KMS-11 (cell line): ENCODE results near the gene WSB1.

Experiments used
- H2AFZ ChIP-seq: fragments of 200-600 bp; sonication (generic); 2 replicates; pipeline ENCODE4 v1.6.1; 2016; ENCODE audit warnings: antibody characterized with exemption, mixed run types, low read depth
- H3K27ac ChIP-seq: fragments of 200-600 bp; sonication (generic); 2 replicates; pipeline ENCODE4 v1.6.1; 2016; ENCODE audit warnings: mild to moderate bottlenecking, mixed run types
- H3K27me3 ChIP-seq: fragments of 200-600 bp; sonication (generic); 2 replicates; pipeline ENCODE4 v1.6.1; 2017; ENCODE audit warnings: mild to moderate bottlenecking, low read depth, mixed run types, moderate library complexity; ENCODE audit not compliant: insufficient read depth
- H3K36me3 ChIP-seq: fragments of 200-600 bp; sonication (generic); 2 replicates; pipeline ENCODE4 v1.6.1; 2017; ENCODE audit warnings: mild to moderate bottlenecking, mixed run types; ENCODE audit not compliant: insufficient read depth
- H3K4me1 ChIP-seq: fragments of 200-600 bp; sonication (generic); 2 replicates; pipeline ENCODE4 v1.6.1; 2016; ENCODE audit warnings: mild to moderate bottlenecking, low read depth, mixed run types; ENCODE audit not compliant: poor library complexity, severe bottlenecking
- H3K4me2 ChIP-seq: fragments of 200-600 bp; sonication (generic); 2 replicates; pipeline ENCODE4 v1.7.0; 2016; ENCODE audit warnings: mild to moderate bottlenecking, mixed run types
- H3K4me3 ChIP-seq: fragments of 200-600 bp; sonication (generic); IDR thresholded peaks from 2 replicates; pipeline ENCODE4 v1.6.1; 2017; ENCODE audit warnings: low read depth, low read length, mixed read lengths; ENCODE audit not compliant: insufficient read depth
- H3K79me2 ChIP-seq: fragments of 200-600 bp; sonication (generic); 2 replicates; pipeline ENCODE4 v1.6.1; 2016; ENCODE audit warnings: low read depth, mixed run types; ENCODE audit not compliant: insufficient read depth
- H3K9ac ChIP-seq: fragments of 200-600 bp; sonication (generic); 2 replicates; pipeline ENCODE4 v1.6.1; 2016; ENCODE audit warnings: mild to moderate bottlenecking, mixed run types
- H4K20me1 ChIP-seq: fragments of 200-600 bp; sonication (generic); 2 replicates; pipeline ENCODE4 v1.6.1; 2016; ENCODE audit warnings: mild to moderate bottlenecking, mixed run types; ENCODE audit not compliant: insufficient read depth
- CTCF ChIP-seq: fragments of 200-600 bp; sonication (generic); conservative IDR thresholded peaks from 2 replicates; pipeline ENCODE4 v1.6.1; 2017; ENCODE audit warnings: low read depth, mild to moderate bottlenecking, antibody characterized with exemption, low read length, moderate library complexity, mixed read lengths

Gene WSB1

DNA sequence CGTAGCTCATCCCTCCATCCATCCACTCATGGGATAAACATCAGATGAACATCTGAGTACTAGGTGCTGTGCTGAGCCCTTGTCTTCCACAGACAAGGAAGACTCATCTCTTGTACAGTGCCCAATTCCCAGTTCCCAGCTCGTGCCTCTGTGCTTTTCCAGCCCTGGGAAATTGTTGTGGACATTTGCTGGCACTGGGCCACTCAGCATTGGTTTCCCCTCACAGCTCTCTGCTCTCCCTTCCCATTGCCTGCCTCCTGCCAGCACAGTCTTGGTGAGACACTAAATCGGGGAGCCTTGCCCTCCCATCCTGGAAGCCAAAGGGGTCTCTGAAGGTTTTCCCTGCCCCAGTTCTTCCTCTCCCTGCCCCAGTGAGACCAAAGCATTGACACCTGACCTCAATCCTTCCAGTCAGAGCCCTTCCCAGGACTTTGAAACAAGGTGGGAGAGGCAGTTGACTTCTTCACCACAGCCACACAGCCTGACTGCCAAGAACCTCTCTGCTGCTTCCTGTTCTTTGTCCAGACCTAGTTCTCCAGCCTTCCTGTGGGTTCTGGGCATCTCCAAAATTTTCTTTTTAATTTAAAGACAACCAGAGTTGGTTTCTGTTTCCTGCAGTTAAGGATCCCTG, 50.2 kb downstream of the WSB1 start:
- H3K27ac ChIP-seq = no peak overlapping the region
- H3K4me2 ChIP-seq = no peak overlapping the region
- H3K9ac ChIP-seq = no peak overlapping the region
- H3K4me1 ChIP-seq = peaks cover 5% of the 10 kb centered on the region
- H3K79me2 ChIP-seq = no peaks in the 10 kb centered on the region
- no peak for TF ChIP-seq CTCF
- H2AFZ ChIP-seq = no peak overlapping the region
- no peaks in the 10 kb centered on the region for H3K36me3 ChIP-seq
- no peaks in the 10 kb centered on the region for H4K20me1 ChIP-seq
- H3K27me3 ChIP-seq = no peaks in the 10 kb centered on the region
- no peak overlapping the region for H3K4me3 ChIP-seq

DNA sequence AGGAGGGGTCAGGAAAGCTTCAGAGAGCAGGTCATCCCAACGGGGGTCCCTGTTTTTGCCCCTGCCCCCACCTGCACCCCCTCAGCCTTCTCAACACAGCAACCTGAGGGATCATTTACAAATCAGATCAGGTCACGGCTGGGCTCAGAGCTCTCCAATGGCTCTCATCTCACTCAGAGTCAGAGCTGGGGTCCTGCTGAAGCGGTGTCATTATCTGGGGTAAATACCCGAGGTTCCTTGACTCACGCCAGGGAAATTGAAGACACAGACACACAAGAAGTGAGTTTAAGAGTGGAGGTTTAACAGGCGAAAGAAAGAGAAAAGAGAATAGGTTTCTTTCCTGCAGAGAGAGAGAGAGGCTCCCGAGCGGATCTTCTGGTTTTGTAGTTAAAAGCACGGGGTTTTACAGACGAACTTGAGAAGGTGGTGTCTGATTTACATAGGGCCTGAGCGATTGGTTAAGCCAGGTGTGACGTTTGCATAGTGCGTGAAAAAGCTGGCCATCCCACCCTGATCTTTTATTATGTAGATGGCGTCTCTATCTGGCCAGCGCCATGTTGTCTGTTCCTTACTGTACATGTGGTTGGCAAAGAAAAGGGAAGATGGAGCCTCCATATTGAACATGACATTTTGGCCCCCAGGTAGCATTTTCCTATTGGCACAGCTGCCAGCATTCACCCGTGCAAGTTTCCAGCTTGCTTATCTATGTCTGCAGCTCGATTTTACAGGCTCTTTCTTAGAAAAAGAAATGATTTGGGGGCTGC, 51.4 kb downstream of the WSB1 start:
- Histone ChIP-seq H3K27ac (no peak overlapping the region), H3K4me3 (no peak overlapping the region), H4K20me1 (no peaks in the 10 kb centered on the region), H3K4me1 (no peaks in the 10 kb centered on the region), H3K4me2 (no peak overlapping the region), H3K79me2 (no peaks in the 10 kb centered on the region), H3K27me3 (no peaks in the 10 kb centered on the region), H3K36me3 (no peaks in the 10 kb centered on the region), H3K9ac (no peak overlapping the region), H2AFZ (no peak overlapping the region)
- no peak for TF ChIP-seq CTCF

- no peak overlapping the region for H3K4me3 ChIP-seq
- H3K36me3 ChIP-seq = no peaks in the 10 kb centered on the region
- H2AFZ ChIP-seq = no peak overlapping the region
- H3K27ac ChIP-seq = no peak overlapping the region
- no peaks in the 10 kb centered on the region for H3K4me1 ChIP-seq
- H3K79me2 ChIP-seq = no peaks in the 10 kb centered on the region
- no peak overlapping the region for H3K4me2 ChIP-seq
- no peaks in the 10 kb centered on the region for H4K20me1 ChIP-seq
- no peaks in the 10 kb centered on the region for H3K27me3 ChIP-seq
- no peak for TF ChIP-seq CTCF
- no peak overlapping the region for H3K9ac ChIP-seq
Observed at GRCh38 chr17:27346228-27346899, 52.5 kb downstream of the WSB1 start.

GRCh38 chr17:27348196-27348595, 54.3 kb downstream of the WSB1 start:
- no peaks in the 10 kb centered on the region for H4K20me1 ChIP-seq
- H3K4me1 ChIP-seq = peaks cover 4% of the 10 kb centered on the region
- H3K27me3 ChIP-seq = no peaks in the 10 kb centered on the region
- no peaks in the 10 kb centered on the region for H3K36me3 ChIP-seq
- H3K27ac ChIP-seq = no peak overlapping the region
- no peaks in the 10 kb centered on the region; the same call in 1 of the 2 replicates for H3K79me2 ChIP-seq
- no peak overlapping the region for H3K4me2 ChIP-seq
- TF ChIP-seq CTCF = no peak
- no peak overlapping the region for H2AFZ ChIP-seq
- H3K9ac ChIP-seq = no peak overlapping the region
- H3K4me3 ChIP-seq = no peak overlapping the region
